Upper lobe of right lung (tissue), 1 donor: ENCODE measurements around the gene CSGALNACT2. TPM values are rescaled to one million over a fixed set of nuclear protein-coding genes. Genes with fewer than 3 reads are reported as not detected.

Experiments
- ATAC-seq: fragments of 200-7000 bp; cut with Tn5 transposase; one replicate; pipeline ENCODE4 v1.9.1; 2020; ENCODE audit warnings: mild to moderate bottlenecking, moderate library complexity
- DNase-seq: peaks from one replicate; pipeline ENCODE4 v3.0.0-alpha.2; 2020
- H3K27ac ChIP-seq: fragments of 200-600 bp; one replicate; pipeline ENCODE4 v1.8.0; 2022
- H3K27me3 ChIP-seq: fragments of 200-600 bp; one replicate; pipeline ENCODE4 v1.8.0; 2022; ENCODE audit warnings: mild to moderate bottlenecking
- H3K36me3 ChIP-seq: fragments of 200-600 bp; one replicate; pipeline ENCODE4 v1.8.0; 2022
- H3K4me1 ChIP-seq: fragments of 200-600 bp; one replicate; pipeline ENCODE4 v1.8.0; 2022
- H3K4me3 ChIP-seq: fragments of 200-600 bp; one replicate; pipeline ENCODE4 v1.8.0; 2022; ENCODE audit warnings: mild to moderate bottlenecking
- H3K9me3 ChIP-seq: fragments of 200-600 bp; one replicate; pipeline ENCODE4 v1.8.0; 2022
- CTCF ChIP-seq: fragments of 200-600 bp; IDR thresholded peaks from one replicate; pipeline ENCODE4 v1.8.0; 2022; ENCODE audit warnings: antibody characterized with exemption
- intact Hi-C: fragments of 100-400 bp; cut with DNase I; formaldehyde crosslinking; loops from one replicate; pipeline ENCODE4 v1.11.0; 2022
- total RNA-seq: library from RNA; stranded (reverse); fragmentation: NEBNext Ultra II Directional; extraction: Animal tissue kit (Norgen Biotek cat#: 25700); gene quantifications from one replicate; pipeline ENCODE4 v1.2.1, GENCODE V29; 2021
- donor health status: DM: no; HTN: yes; CAD: no; lungs with severe emphysema.

Gene CSGALNACT2
- total RNA-seq, 1 donor from 2014 or later, result 40.8 TPM

- Histone ChIP-seq H3K27me3 (peaks cover 32% of the 10 kb centered on the region), H3K36me3 (no peaks in the 10 kb centered on the region), H3K27ac (no peak overlapping the region), H3K9me3 (no peaks in the 10 kb centered on the region), H3K4me3 (no peak overlapping the region), H3K4me1 (peaks cover 13% of the 10 kb centered on the region)
- TF ChIP-seq CTCF, result no peak
- intact Hi-C loops, result no loop called here
- no peak for ATAC-seq
- DNase-seq, result peak; percentile 57
Observed at GRCh38 chr10:43231523-43232078, 93.4 kb downstream of the CSGALNACT2 start.

DNA sequence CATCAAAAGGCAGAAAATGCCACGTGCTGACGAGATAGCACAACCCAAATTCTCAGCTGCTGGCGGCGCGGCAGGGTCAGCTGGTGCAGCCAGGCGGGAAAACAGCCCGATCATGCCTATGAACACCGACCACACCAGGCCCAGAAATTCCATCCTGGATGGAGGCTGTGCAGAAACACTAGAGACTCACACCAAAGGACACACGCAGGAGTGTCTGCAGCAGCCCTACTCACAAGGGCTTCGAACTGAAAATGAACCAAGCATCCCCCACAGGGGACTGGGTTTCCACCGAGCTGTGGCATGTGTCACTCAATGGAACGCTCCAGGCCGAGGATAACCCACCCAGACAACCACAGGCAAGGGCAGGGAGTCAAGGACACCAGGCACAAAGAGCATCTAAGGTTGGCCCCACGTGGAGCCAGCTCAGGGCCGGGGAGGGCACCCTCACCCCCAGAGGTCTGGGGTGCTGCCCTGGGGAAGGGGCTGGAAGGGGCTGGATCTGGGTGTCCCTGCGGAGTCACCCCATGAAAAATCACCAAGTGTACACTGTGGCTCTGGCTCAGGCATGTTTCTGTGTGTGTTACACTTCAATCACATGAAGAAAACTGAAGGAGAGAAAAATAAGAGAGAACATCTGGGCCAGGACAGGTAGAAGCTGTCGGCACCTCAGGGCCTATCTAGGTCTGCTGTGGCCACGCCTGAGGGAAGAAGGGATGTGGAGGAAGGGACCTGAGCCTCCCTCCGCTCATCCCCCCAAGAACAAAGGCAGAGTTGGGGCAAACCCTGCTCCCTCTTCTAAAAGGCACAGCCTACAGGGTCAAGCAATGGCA lies 95.6 kb downstream of the CSGALNACT2 start:
- no peak overlapping the region for H3K27ac ChIP-seq
- no peaks in the 10 kb centered on the region for H3K9me3 ChIP-seq
- peaks cover 12% of the 10 kb centered on the region for H3K4me1 ChIP-seq
- H3K27me3 ChIP-seq, result peaks cover 25% of the 10 kb centered on the region
- DNase-seq (peak; percentile 52), ATAC-seq (no peak)
- intact Hi-C loops, result no loop called here
- TF ChIP-seq CTCF, result no peak
- no peak overlapping the region for H3K4me3 ChIP-seq
- no peaks in the 10 kb centered on the region for H3K36me3 ChIP-seq

DNA sequence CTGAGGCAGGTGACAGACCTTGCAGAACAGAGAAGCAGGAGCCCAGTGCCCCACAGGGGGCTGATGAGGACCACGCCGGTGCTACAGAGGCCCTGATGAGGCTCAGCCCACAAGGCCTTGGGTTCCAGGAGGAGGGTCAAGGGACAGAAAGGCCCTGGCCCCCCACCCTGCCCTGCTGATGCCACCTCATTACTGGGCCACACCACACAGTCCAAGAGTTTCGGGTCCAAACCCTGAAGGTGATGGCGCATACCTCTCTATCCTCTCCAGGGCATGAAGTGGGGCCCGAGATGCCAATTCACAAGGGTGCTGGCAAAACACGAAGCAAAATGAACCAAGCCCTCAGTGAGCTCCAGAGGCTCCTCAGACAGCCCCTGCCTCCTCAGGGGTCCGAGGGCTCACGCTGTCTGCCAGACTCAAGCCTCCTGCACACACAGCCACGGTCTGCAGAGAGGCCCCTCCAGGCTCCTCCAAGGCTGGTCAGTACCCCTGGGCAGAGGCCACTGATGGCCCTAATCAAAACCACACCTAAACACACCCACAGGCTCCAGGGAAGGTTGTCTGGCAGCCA lies 96.3 kb downstream of the CSGALNACT2 start:
- TF ChIP-seq CTCF, result no peak
- Histone ChIP-seq H3K9me3 (no peaks in the 10 kb centered on the region), H3K27ac (no peak overlapping the region), H3K4me1 (peaks cover 8% of the 10 kb centered on the region), H3K27me3 (peaks cover 18% of the 10 kb centered on the region), H3K36me3 (no peaks in the 10 kb centered on the region), H3K4me3 (no peak overlapping the region)
- intact Hi-C loops, result no loop called here
- peak; percentile 49 for DNase-seq
- no peak for ATAC-seq

Other genes with a start within 250 kb of the CSGALNACT2 start
- 1.0 TPM for gene RET, start 61.4 kb upstream of the CSGALNACT2 start, total RNA-seq
- gene RASGEF1A, start 128.6 kb downstream of the CSGALNACT2 start, total RNA-seq, result 2.6 TPM
- gene FXYD4, start 233.2 kb downstream of the CSGALNACT2 start, total RNA-seq, result 1.1 TPM